Panc1 (cell line): ENCODE results near the gene KRCC1. TPM values are rescaled to one million over a fixed set of nuclear protein-coding genes. Genes with fewer than 3 reads are reported as not detected.

Experiments used
- ATAC-seq: fragments of 200-7000 bp; cut with Tn5 transposase; 2 replicates; pipeline ENCODE4 v1.9.1; 2020; ENCODE audit warnings: mild to moderate bottlenecking, moderate library complexity
- BruUV-seq: library from RNA; stranded (reverse); fragments of 400-500 nt; replicated peaks from 2 replicates; lab custom pipeline; 2021; lab: Mats Ljungman, UMichigan
- CTCF ChIA-PET: fragments of 300-600 bp; sonication (Branson Sonifier 250); formaldehyde crosslinking; loops from one replicate; lab custom pipeline; 2022; ENCODE audit warnings: antibody characterized with exemption; lab: Charles Lee
- POLR2A ChIA-PET: fragments of 300-600 bp; sonication (Branson Sonifier 250); formaldehyde crosslinking; loops from one replicate; lab custom pipeline; 2022; ENCODE audit warnings: antibody characterized with exemption; lab: Charles Lee
- DNase-seq: peaks from one replicate; pipeline ENCODE4 v3.0.0-alpha.2; 2010; ENCODE audit warnings: low read depth, low spot score
- H3K27ac ChIP-seq: 2 replicates; pipeline ENCODE4 v1.5.1; 2011; ENCODE audit warnings: mild to moderate bottlenecking, low read length, inconsistent platforms
- H3K27me3 ChIP-seq: fragments of 200-500 bp; sonication (Bioruptor generic); 2 replicates; pipeline ENCODE4 v1.6.0; 2014; ENCODE audit warnings: low read length, inconsistent platforms; ENCODE audit not compliant: control insufficient read depth, insufficient read depth
- H3K36me3 ChIP-seq: fragments of 200-500 bp; sonication (Bioruptor generic); 2 replicates; pipeline ENCODE4 v1.5.1; 2014; ENCODE audit warnings: inconsistent platforms, mild to moderate bottlenecking, low read length, moderate library complexity; ENCODE audit not compliant: control insufficient read depth, insufficient read depth
- H3K4me1 ChIP-seq: 2 replicates; pipeline ENCODE4 v1.5.1; 2011; ENCODE audit warnings: inconsistent platforms, mild to moderate bottlenecking, low read length, moderate library complexity; ENCODE audit not compliant: control insufficient read depth, insufficient read depth
- H3K4me3 ChIP-seq, 2 experiments: 2 replicates each; pipeline ENCODE4 v1.5.1; 2011 to 2012; ENCODE audit warnings: low read depth in 2 of 2, low read length in 2 of 2, mild to moderate bottlenecking in 2 of 2, inconsistent platforms in 1 of 2, moderate library complexity in 1 of 2
- H3K9me3 ChIP-seq: fragments of 200-500 bp; sonication (Bioruptor generic); 2 replicates; pipeline ENCODE4 v1.5.1; 2014; ENCODE audit warnings: low read depth, mild to moderate bottlenecking, inconsistent platforms, low read length, moderate library complexity; ENCODE audit not compliant: control insufficient read depth, insufficient read depth
- CTCF ChIP-seq: fragments of 450-650 bp; IDR thresholded peaks from 2 replicates; pipeline ENCODE4 v1.5.1; 2017; ENCODE audit warnings: mild to moderate bottlenecking
- POLR2AphosphoS5 ChIP-seq: IDR thresholded peaks from 2 replicates; pipeline ENCODE4 v1.6.1; 2012; ENCODE audit warnings: mild to moderate bottlenecking, low read depth, low read length, moderate library complexity
- REST ChIP-seq, 2 experiments: IDR thresholded peaks; 2 replicates each; pipeline ENCODE4 v1.6.1; 2011 to 2012; ENCODE audit warnings: low read depth in 2 of 2, control low read depth in 1 of 2, low read length in 1 of 2, mild to moderate bottlenecking in 1 of 2, moderate library complexity in 1 of 2; ENCODE audit not compliant: insufficient read depth in 1 of 2
- SIN3A ChIP-seq: IDR thresholded peaks from 2 replicates; pipeline ENCODE4 v1.6.1; 2012; ENCODE audit warnings: low read depth, mild to moderate bottlenecking, low read length, moderate library complexity, borderline replicate concordance; ENCODE audit not compliant: insufficient read depth
- TCF7L2 ChIP-seq: IDR thresholded peaks from 2 replicates; pipeline ENCODE4 v1.6.1; 2011; ENCODE audit warnings: mild to moderate bottlenecking, low read depth, low read length, inconsistent platforms
- in situ Hi-C: cut with HindIII; loops from 2 replicates; pipeline ENCODE4 v1.10.0; 2016; ENCODE audit warnings: low sequenced_read_pairs, low pct_unique_long_range_greater_than_20kb
- intact Hi-C: fragments of 100-400 bp; cut with micrococcal nuclease; formaldehyde crosslinking; loops from one replicate; pipeline ENCODE4 v1.10.0; 2022; ENCODE audit not compliant: unreplicated experiment
- total RNA-seq: library from RNA; stranded (reverse); gene quantifications from one replicate; pipeline ENCODE4 v1.2.1, GENCODE V29; 2021; ENCODE audit not compliant: unreplicated experiment

KRCC1 gene
- total RNA-seq, 1 experiment from 2014 or later, result 7.6 TPM

DNA sequence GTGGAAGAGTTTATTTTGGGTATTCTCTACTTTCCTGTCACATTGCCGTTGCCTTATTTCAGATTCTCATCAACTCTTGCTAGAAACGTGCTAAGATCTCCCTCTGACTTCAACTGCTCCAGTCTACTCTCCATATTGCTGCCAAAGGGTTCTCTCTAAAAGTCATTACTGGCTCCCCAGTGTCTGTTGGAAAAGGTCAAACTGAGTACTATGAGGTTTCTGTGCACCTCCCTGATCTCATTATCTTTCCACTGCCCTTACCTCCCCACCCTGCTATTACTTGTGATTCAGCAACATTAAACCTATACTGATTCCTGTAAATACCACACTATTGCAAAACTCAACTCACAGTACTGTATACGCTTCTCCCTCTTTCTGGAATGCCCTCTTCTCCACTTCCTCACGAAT, 1.9 kb upstream of the KRCC1 start:
- intact Hi-C loops, result no loop called here
- no peaks in the 10 kb centered on the region for H3K27me3 ChIP-seq
- H3K9me3 ChIP-seq, result no peaks in the 10 kb centered on the region
- ChIA-PET POLR2A (no interaction called here), CTCF (no interaction called here)
- peaks cover 15% of the 10 kb centered on the region; the same call in 1 of the 2 replicates for H3K4me1 ChIP-seq
- no peak overlapping the region for H3K4me3 ChIP-seq
- ATAC-seq (no peak), DNase-seq (no peak)
- no TSS peak for BruUV-seq
- TF ChIP-seq TCF7L2, result no peak
- no peak for TF ChIP-seq REST (IDR thresholded peaks at IDR 0.05; ENCODE audit: insufficient read depth in 1 of 2, low read depth in 2 of 2, low read length in 1 of 2)
- H3K27ac ChIP-seq, result no peak overlapping the region
- in situ Hi-C loops, result no loop called here
- 0 out of 2 replicates have a peak, but pooled peaks cover 2% of the 10 kb centered on the region for H3K36me3 ChIP-seq

DNA sequence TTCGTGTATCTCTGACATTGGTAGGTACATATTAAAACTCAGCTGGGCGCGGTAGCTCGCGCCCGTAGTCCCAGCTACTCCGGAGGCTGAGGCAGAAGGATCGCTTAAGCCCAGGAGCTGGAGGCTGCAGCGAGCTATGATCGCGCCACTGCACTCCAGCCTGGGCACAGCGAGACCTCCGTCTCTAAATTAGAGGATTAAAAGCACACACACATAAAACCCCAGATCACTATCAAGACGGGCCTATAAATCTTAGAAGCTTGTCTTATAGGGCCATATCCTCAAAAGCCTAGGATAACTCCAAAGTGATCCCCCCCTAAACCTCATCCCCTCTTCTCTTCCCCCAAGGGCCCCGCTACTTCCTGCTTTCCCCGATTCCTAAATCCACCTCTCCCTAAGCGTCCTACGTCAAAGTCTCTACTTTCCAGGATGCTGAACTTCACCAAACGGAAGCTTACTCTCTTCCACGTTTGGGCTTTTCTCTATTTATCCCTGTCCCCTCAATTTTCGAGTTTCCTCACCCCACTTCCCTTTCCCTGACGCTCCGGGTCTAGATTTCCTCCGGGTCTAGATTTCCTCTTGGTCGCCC, 707 bp downstream of the KRCC1 start:
- POLR2A ChIA-PET, result interaction anchor here (1.0 kb wide), 1 partner anchor 38 kb away, joined by 5 read pairs; the partner anchor contains the start of gene RNU2-63P
- Histone ChIP-seq H3K27me3 (no peaks in the 10 kb centered on the region), H3K27ac (peak overlapping the region; percentile 98), H3K9me3 (no peaks in the 10 kb centered on the region), H3K4me1 (peaks cover 15% of the 10 kb centered on the region; the same call in 1 of the 2 replicates), H3K4me3 (peak overlapping the region; percentile 81 to 94), H3K36me3 (0 out of 2 replicates have a peak, but pooled peaks cover 2% of the 10 kb centered on the region)
- CTCF ChIA-PET, result interaction anchor here (0.7 kb wide), 1 partner anchor 142 kb away, joined by 8 read pairs; no protein-coding TSS in a partner anchor
- TF ChIP-seq TCF7L2, result no peak
- DNase-seq (no peak), ATAC-seq (0 out of 2 replicates have a peak, but pooled peaks have one; percentile 8)
- intact Hi-C loops, result no loop called here
- in situ Hi-C loops, result no loop called here
- BruUV-seq, result no TSS peak

GRCh38 chr2:88053934-88054781, 1.4 kb downstream of the KRCC1 start:
- BruUV-seq, result TSS peak; percentile 71
- ATAC-seq (no peak), DNase-seq (no peak)
- TF ChIP-seq REST (IDR thresholded peaks at IDR 0.05; ENCODE audit: insufficient read depth in 1 of 2, low read depth in 2 of 2, low read length in 1 of 2), result no peak
- TF ChIP-seq TCF7L2, result no peak
- no peak; the same call in 1 of the 2 replicates for TF ChIP-seq SIN3A
- TF ChIP-seq CTCF, result no peak
- TF ChIP-seq POLR2AphosphoS5, result no peak; the same call in 1 of the 2 replicates
- H3K27me3 ChIP-seq, result no peaks in the 10 kb centered on the region
- H3K4me3 ChIP-seq, result peak overlapping the region; percentile 81 to 94
- peak overlapping the region; percentile 98 for H3K27ac ChIP-seq
- H3K36me3 ChIP-seq, result 0 out of 2 replicates have a peak, but pooled peaks cover 2% of the 10 kb centered on the region
- no peaks in the 10 kb centered on the region for H3K9me3 ChIP-seq
- peaks cover 15% of the 10 kb centered on the region; the same call in 1 of the 2 replicates for H3K4me1 ChIP-seq
- in situ Hi-C loops (no loop called here), intact Hi-C loops (no loop called here)
- ChIA-PET POLR2A (interaction anchor here (1.0 kb wide), 1 partner anchor 38 kb away, joined by 5 read pairs; the partner anchor contains the start of gene RNU2-63P), CTCF (no interaction called here)
